Sigmoid colon (tissue), 7 donors: Measurements from ENCODE around the gene GLS2. TPM values are rescaled to one million over a fixed set of nuclear protein-coding genes. Genes with fewer than 3 reads are reported as not detected.
A peak's percentile ranks its signal among the peaks of the same experiment; 100 is the strongest.

Experiments
- DNase-seq: peaks from one replicate; pipeline ENCODE4 v3.0.0-alpha.2; 2019
- H3K27ac ChIP-seq, 4 donors: fragments of 200-600 bp; sonication (generic); one replicate each; pipeline ENCODE4 v1.5.1; 2016 to 2019; ENCODE audit warnings: mild to moderate bottlenecking in 1 of 4
- H3K27me3 ChIP-seq, 3 donors: fragments of 200-600 bp; sonication (generic); one replicate each; pipeline ENCODE4 v1.5.1; 2019; ENCODE audit warnings: mild to moderate bottlenecking in 1 of 3
- H3K36me3 ChIP-seq, 4 donors: fragments of 200-600 bp; sonication (generic); one replicate each; pipeline ENCODE4 v1.5.1; 2016 to 2019
- H3K4me1 ChIP-seq, 4 donors: fragments of 200-600 bp; sonication (generic); one replicate each; pipeline ENCODE4 v1.5.1; 2017 to 2019
- H3K4me3 ChIP-seq, 4 donors: fragments of 200-600 bp; sonication (generic); one replicate each; pipeline ENCODE4 v1.5.1; 2017 to 2019; ENCODE audit warnings: mild to moderate bottlenecking in 2 of 4, moderate library complexity in 1 of 4
- H3K9me3 ChIP-seq, 4 donors: fragments of 200-600 bp in 3 of 4; sonication (generic) in 3 of 4; one replicate each; pipeline versions ENCODE4 v1.5.1 to v1.6.1; 2013 to 2019
- EP300 ChIP-seq, 4 donors: sonication (generic); formaldehyde crosslinking; IDR thresholded peaks; one replicate each; pipeline ENCODE4 v1.6.1; 2017; ENCODE audit warnings: antibody characterized with exemption in 4 of 4
- POLR2A ChIP-seq, 2 donors: fragments of 450-650 bp; IDR thresholded peaks; one replicate each; pipeline ENCODE4 v1.6.1; 2016; ENCODE audit warnings: antibody characterized with exemption in 2 of 2, mild to moderate bottlenecking in 2 of 2, moderate library complexity in 2 of 2
- POLR2AphosphoS5 ChIP-seq, 4 donors: sonication (generic); formaldehyde crosslinking; IDR thresholded peaks; one replicate each; pipeline ENCODE4 v1.6.1; 2017; ENCODE audit warnings: antibody characterized with exemption in 4 of 4
- WGBS, 2 donors: extraction: QIAGEN DNeasy Blood & Tissue Kit; methylation state at CpG; one replicate each; pipeline ENCODE4 v1.1.7; 2013; 5-methylcytosine and 5-hydroxymethylcytosine counted together
- intact Hi-C: fragments of 100-400 bp; cut with DNase I; formaldehyde crosslinking; loops from one replicate; pipeline ENCODE4 v1.15.1; 2023
- polyA plus RNA-seq, 3 donors: library from polyadenylated mRNA; stranded (reverse); fragments of 200-250 nt; gene quantifications; one replicate each; pipeline ENCODE4 v1.2.3, GENCODE V29; 2013
- total RNA-seq, 4 donors: library from RNA; depleted of rRNA; stranded (reverse); fragments of >200 nt; gene quantifications; one replicate each; pipeline ENCODE4 v1.1.0, GENCODE V29; 2016
- TF ChIP-seq, protein P1 (sequence below), 4 experiments: fragments of 450-650 bp in 3 of 4; fragments of 200-600 bp in 1 of 4; IDR thresholded peaks; one replicate each; pipeline ENCODE4 v1.5.1; 2016 to 2019; ENCODE audit warnings: antibody characterized with exemption in 4 of 4, mild to moderate bottlenecking in 3 of 4, moderate library complexity in 2 of 4
- donor health status: healthy with polysubstance abuse.
- donor health status: Bipolar disorder and iron deficiency.
- donor health status: healthy.

Gene GLS2
- total and polyA plus RNA-seq, 7 donors, result 0.66 to 3.5 (median 1.2) TPM; not detected in 2

GRCh38 chr12:56528846-56529245 is 40.9 kb upstream of the GLS2 start:
- TF ChIP-seq EP300 (IDR thresholded peaks at IDR 0.05) (no peak), POLR2A (IDR thresholded peaks at IDR 0.05) (no peak), POLR2AphosphoS5 (IDR thresholded peaks at IDR 0.05) (no peak)
- TF ChIP-seq, protein P1, sequence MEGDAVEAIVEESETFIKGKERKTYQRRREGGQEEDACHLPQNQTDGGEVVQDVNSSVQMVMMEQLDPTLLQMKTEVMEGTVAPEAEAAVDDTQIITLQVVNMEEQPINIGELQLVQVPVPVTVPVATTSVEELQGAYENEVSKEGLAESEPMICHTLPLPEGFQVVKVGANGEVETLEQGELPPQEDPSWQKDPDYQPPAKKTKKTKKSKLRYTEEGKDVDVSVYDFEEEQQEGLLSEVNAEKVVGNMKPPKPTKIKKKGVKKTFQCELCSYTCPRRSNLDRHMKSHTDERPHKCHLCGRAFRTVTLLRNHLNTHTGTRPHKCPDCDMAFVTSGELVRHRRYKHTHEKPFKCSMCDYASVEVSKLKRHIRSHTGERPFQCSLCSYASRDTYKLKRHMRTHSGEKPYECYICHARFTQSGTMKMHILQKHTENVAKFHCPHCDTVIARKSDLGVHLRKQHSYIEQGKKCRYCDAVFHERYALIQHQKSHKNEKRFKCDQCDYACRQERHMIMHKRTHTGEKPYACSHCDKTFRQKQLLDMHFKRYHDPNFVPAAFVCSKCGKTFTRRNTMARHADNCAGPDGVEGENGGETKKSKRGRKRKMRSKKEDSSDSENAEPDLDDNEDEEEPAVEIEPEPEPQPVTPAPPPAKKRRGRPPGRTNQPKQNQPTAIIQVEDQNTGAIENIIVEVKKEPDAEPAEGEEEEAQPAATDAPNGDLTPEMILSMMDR (IDR thresholded peaks at IDR 0.05), result no peak
- Histone ChIP-seq H3K27me3 (no peaks in the 10 kb centered on the region), H3K4me3 (no peak overlapping the region), H3K27ac (no peak overlapping the region), H3K4me1 (peaks cover 0 to 56% (median 49%) of the 10 kb centered on the region in 4 donors), H3K36me3 (no peaks in the 10 kb centered on the region), H3K9me3 (no peaks in the 10 kb centered on the region)
- no peak for DNase-seq
- intact Hi-C loops, result no loop called here
- WGBS, 2 donors, result 93 to 97% methylated on average over 1 of the region's 1 CpG

- DNase-seq, result no peak
- intact Hi-C loops, result no loop called here
- Histone ChIP-seq H3K4me1 (peaks cover 0 to 62% (median 54%) of the 10 kb centered on the region in 4 donors), H3K27ac (peak overlapping the region; percentile 90 to 94 (median 92)), H3K4me3 (peak overlapping the region; percentile 53 to 68 (median 60)), H3K27me3 (no peaks in the 10 kb centered on the region), H3K9me3 (no peaks in the 10 kb centered on the region), H3K36me3 (no peaks in the 10 kb centered on the region)
- TF ChIP-seq POLR2A (IDR thresholded peaks at IDR 0.05) (no peak), POLR2AphosphoS5 (IDR thresholded peaks at IDR 0.05) (no peak), EP300 (IDR thresholded peaks at IDR 0.05) (no peak)
- TF ChIP-seq, protein P1 (IDR thresholded peaks at IDR 0.05), result no peak
- 25 to 49% methylated on average over 4 of the region's 4 CpGs for WGBS, 2 donors
These were observed 34.6 kb upstream of the GLS2 start for GRCh38 chr12:56522411-56523193.

DNA sequence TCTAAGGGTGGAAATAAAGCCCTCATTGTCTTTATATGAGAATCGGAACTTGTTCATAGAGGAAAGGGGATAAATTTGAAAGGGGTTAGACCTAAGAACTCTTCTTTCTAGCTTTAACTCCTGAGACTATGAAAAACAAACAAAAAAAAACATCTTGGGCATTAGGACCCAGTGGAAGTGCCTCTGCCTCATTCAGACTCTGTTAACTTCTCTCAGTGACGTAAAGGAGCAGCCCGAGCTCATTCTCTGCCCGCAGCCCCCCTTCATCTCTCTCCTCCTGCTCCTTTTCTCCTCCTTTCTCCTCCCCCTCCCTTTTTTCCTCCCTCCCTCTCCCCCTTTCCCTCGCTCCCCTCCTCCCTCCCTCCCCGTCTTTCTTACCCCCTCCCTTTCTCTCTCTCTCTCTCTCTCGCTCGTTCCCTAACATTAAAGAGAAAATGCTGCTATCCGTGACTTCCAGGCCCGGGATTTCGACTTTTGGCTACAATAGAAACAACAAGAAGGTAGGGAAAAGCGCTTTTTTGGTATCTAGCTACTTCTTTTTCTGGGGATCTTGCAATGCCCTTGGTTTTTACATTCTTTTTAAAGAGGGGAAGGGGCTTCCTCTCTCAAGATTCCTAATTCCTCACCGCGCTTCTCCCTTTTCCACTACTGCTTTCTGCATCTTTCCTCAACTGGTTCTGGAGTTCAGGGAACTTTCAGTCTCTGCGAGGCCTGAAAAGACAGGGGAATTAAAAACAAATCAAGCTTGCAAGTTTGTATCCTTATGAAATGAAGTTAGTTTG is 33.8 kb upstream of the GLS2 start, which contains the start of gene RBMS2:
RBMS2 (plus strand) TSS at position 231 of the 782 bp plus-strand sequence; CDS start at position 435, 204 bp downstream.
- Histone ChIP-seq H3K4me1 (peaks cover 0 to 54% (median 47%) of the 10 kb centered on the region in 4 donors), H3K27me3 (no peaks in the 10 kb centered on the region), H3K9me3 (no peaks in the 10 kb centered on the region), H3K36me3 (no peaks in the 10 kb centered on the region), H3K27ac (peak within 1 kb of the TSS; percentile 90 to 94 (median 92)), H3K4me3 (peak within 1 kb of the TSS; percentile 53 to 68 (median 60))
- DNase-seq, result peak; percentile 95
- WGBS, 2 donors, result 1 to 3% methylated on average over 15 of the region's 15 CpGs
- TF ChIP-seq EP300 (IDR thresholded peaks at IDR 0.05), result peak in 1 of 4 donors; percentile 6
- peak in 3 of 4 donors; percentile 38 to 77 (median 47) for TF ChIP-seq POLR2AphosphoS5 (IDR thresholded peaks at IDR 0.05)
- TF ChIP-seq, protein P1 (IDR thresholded peaks at IDR 0.05), result no peak
- TF ChIP-seq POLR2A (IDR thresholded peaks at IDR 0.05), result peak; percentile 7 to 14
- intact Hi-C loops, result loop anchor here (2.0 kb wide), 1 partner anchor 115 kb away; no protein-coding TSS in a partner anchor

- DNase-seq, result peak; percentile 77
- Histone ChIP-seq H3K9me3 (no peaks in the 10 kb centered on the region), H3K27ac (peak overlapping the region; percentile 90 to 94 (median 92)), H3K36me3 (no peaks in the 10 kb centered on the region), H3K27me3 (no peaks in the 10 kb centered on the region), H3K4me3 (peak overlapping the region; percentile 53 to 68 (median 60)), H3K4me1 (peaks cover 0 to 48% (median 41%) of the 10 kb centered on the region in 4 donors)
- WGBS, 2 donors, result 48 to 59% methylated on average over 8 of the region's 8 CpGs
- TF ChIP-seq POLR2A (IDR thresholded peaks at IDR 0.05) (no peak), POLR2AphosphoS5 (IDR thresholded peaks at IDR 0.05) (no peak), EP300 (IDR thresholded peaks at IDR 0.05) (no peak)
- TF ChIP-seq, protein P1 (IDR thresholded peaks at IDR 0.05), result no peak
- intact Hi-C loops, result loop anchor here (2.0 kb wide), 1 partner anchor 116 kb away; no protein-coding TSS in a partner anchor
These were observed 33.2 kb upstream of the GLS2 start for GRCh38 chr12:56521209-56521589.
